Fibroblast of mammary gland (primary cell): ENCODE results near the gene VEGFA.

Experiments
- DNase-seq: peaks from one replicate; pipeline ENCODE4 v3.0.0-alpha.2; 2010; ENCODE audit warnings: low read depth
- H3K4me3 ChIP-seq: 2 replicates; pipeline ENCODE4 v1.5.1; 2011; ENCODE audit warnings: low read depth, mild to moderate bottlenecking, low read length, moderate library complexity; ENCODE audit not compliant: control insufficient read depth
- TF ChIP-seq, protein P1 (sequence below): conservative IDR thresholded peaks from 2 replicates; pipeline ENCODE4 v1.5.1; 2011; ENCODE audit warnings: low read depth, low read length, inconsistent platforms; ENCODE audit not compliant: control insufficient read depth, insufficient read depth

Gene VEGFA

GRCh38 chr6:43798688-43799444 lies 28.9 kb downstream of the VEGFA start:
- DNase-seq = peak; percentile 86
- TF ChIP-seq, protein P1, sequence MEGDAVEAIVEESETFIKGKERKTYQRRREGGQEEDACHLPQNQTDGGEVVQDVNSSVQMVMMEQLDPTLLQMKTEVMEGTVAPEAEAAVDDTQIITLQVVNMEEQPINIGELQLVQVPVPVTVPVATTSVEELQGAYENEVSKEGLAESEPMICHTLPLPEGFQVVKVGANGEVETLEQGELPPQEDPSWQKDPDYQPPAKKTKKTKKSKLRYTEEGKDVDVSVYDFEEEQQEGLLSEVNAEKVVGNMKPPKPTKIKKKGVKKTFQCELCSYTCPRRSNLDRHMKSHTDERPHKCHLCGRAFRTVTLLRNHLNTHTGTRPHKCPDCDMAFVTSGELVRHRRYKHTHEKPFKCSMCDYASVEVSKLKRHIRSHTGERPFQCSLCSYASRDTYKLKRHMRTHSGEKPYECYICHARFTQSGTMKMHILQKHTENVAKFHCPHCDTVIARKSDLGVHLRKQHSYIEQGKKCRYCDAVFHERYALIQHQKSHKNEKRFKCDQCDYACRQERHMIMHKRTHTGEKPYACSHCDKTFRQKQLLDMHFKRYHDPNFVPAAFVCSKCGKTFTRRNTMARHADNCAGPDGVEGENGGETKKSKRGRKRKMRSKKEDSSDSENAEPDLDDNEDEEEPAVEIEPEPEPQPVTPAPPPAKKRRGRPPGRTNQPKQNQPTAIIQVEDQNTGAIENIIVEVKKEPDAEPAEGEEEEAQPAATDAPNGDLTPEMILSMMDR = no peak
- no peak overlapping the region for H3K4me3 ChIP-seq

GRCh38 chr6:43799551-43800297 lies 29.7 kb downstream of the VEGFA start:
- no peak overlapping the region for H3K4me3 ChIP-seq
- no peak for DNase-seq
- TF ChIP-seq, protein P1 = no peak

GRCh38 chr6:43800298-43800623 lies 30.2 kb downstream of the VEGFA start:
- no peak for DNase-seq
- H3K4me3 ChIP-seq = no peak overlapping the region
- TF ChIP-seq, protein P1 = no peak

- no peak for DNase-seq
- H3K4me3 ChIP-seq = no peak overlapping the region
- TF ChIP-seq, protein P1 = no peak
Measured at GRCh38 chr6:43800746-43801494, 30.9 kb downstream of the VEGFA start.

DNA sequence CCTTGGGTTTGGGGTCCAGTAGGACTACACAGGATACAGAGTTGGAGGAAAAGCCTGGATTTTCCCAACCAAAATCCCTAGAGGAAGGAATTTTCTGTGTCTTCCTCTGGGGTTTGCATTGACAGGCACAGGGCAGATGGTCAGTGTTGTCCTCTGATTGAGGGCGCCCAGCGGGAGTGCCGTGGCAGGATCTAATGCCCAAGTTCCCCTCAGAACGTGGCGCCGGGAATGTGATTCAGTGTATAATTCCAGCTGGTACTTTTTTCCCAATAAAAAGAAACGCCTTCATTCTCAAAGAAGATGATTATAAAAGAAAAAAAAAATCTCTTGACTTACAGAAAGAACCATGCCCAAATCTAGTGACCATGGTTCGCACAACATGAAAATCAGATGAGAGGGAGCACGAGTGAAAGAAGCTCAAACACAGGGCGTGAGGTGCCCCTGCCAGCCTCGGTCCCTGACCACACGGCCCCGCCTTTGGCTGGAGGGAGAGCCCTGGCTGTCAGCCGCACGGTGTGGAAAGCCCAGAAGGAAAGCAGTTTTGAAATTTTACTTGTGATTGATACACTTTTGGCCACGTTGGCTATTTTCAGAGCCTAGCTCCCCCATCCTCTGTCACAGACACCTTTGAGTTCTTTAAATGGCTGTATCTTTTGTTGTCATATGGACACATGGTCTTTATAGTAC lies 31.6 kb downstream of the VEGFA start:
- DNase-seq = no peak
- TF ChIP-seq, protein P1 = no peak
- H3K4me3 ChIP-seq = no peak overlapping the region

- peak; percentile 53 for DNase-seq
- H3K4me3 ChIP-seq = no peak overlapping the region
Measured at GRCh38 chr6:43803055-43803782, 33.2 kb downstream of the VEGFA start.

More at GRCh38 chr6:43803055-43803782, 33.2 kb downstream of the VEGFA start:
- TF ChIP-seq, protein P1 = no peak
